ENCODE measurements around the gene RAB4B.
A peak's percentile ranks its signal among the peaks of the same experiment; 100 is the strongest.
"Not testable (repeated sequence)": the region's sequence is repeated elsewhere in the genome, so short reads cannot be mapped to it uniquely, and the experiment has no call there.

The RAB4B gene

DNA sequence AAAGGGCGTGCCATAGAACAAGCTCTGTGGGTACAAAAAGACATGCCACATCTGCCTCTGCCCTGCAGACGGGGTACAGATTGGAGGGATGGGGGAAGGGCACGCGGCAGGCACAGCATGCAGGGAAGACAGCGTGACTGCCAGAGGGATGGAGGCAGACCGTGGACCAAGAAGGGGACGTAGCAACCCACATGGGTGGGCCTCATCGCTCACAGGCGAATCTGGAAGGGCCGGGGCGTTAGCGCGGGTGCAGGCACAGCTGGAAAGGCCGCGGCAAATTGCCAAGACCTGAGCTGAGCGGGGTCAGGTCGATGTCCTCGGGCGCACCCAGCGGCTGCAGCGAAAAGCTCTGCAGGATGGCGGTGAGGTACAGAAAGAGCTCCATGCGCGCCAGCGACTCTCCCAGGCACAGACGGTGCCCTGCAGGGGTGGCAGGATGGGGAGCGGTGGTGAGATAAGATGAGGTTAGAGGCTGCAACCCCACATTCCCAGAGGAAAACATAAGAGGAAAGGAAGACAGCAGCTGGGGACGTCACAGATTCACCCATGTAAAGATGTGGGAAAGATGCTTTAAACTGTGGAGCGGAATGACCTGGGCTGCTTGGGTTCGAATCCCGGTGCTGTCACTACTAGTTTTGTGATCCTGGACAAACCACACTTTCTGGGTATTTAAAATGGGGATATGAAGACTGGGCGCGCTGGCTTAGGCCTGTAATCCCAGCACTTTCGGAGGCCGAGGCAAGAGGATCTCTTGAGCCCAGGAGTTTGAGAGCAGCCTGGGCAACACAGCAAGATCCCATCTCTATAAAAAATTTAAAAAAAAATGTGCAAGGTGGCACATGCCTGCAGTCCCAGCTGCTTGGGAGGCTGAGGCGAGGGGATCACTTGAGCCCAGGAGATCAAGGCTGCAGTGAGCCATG lies 40.7 kb downstream of the RAB4B start:
- not testable (repeated sequence) for H3K27ac ChIP-seq (ENCODE audit: extremely low read depth, low read depth, low read length); H3K9me3 ChIP-seq (ENCODE audit: control insufficient read depth, insufficient read depth, low read depth, low read length); H3K36me3 ChIP-seq (ENCODE audit: control insufficient read depth in 2 of 2, insufficient read depth in 1 of 2, low read length in 2 of 2); H3K4me3 ChIP-seq (ENCODE audit: low read depth, low read length)
- POLR2A ChIA-PET, result interaction anchor here (0.6 to 1.7 kb wide), 4 partner anchors 40 to 156 kb away, joined by 3 to 5 read pairs (median 4); partner anchors contain the start of gene RAB4B
- CTCF ChIA-PET, result interaction anchor here (0.7 to 7.8 kb wide), 32 partner anchors 7 to 379 kb away, joined by 3 to 77 read pairs (median 4); partner anchors contain the start of genes MIA and RAB4B
- TF ChIP-seq EGR2 (tag by site-specific recombination; IDR thresholded peaks at IDR 0.05; ENCODE audit: low read depth), result peak; percentile 35; the same call in 1 of the 2 replicates
- TF ChIP-seq GLIS2 (tag by site-specific recombination; IDR thresholded peaks at IDR 0.05), result peak; percentile 29; the same call in 1 of the 2 replicates
- TF ChIP-seq GFI1B (tag by site-specific recombination; IDR thresholded peaks at IDR 0.05), result peak; percentile 26; the same call in 1 of the 2 replicates
- 0 out of 2 replicates have a peak, but pooled peaks have one; percentile 37 for TF ChIP-seq ZBTB8A (tag by site-specific recombination; IDR thresholded peaks at IDR 0.05)
- TF ChIP-seq ZFP37 (tag by site-specific recombination; IDR thresholded peaks at IDR 0.05), result peak; percentile 28; the same call in 1 of the 2 replicates
- peak; percentile 42; the same call in 1 of the 2 replicates for TF ChIP-seq ZFHX2 (tag by site-specific recombination; conservative IDR thresholded peaks at IDR 0.05)
- peak; percentile 50; the same call in 1 of the 2 replicates for TF ChIP-seq YY2 (tag by site-specific recombination; IDR thresholded peaks at IDR 0.05)
- peak; percentile 73 for TF ChIP-seq ZIC2 (tag by site-specific recombination; IDR thresholded peaks at IDR 0.05)
- TF ChIP-seq ZNF335 (tag by site-specific recombination; conservative IDR thresholded peaks at IDR 0.05), result 0 out of 2 replicates have a peak, but pooled peaks have one; percentile 19
- peak; percentile 51 for TF ChIP-seq KLF1 (tag by site-specific recombination; IDR thresholded peaks at IDR 0.05)
- TF ChIP-seq ZNF223 (tag by site-specific recombination; IDR thresholded peaks at IDR 0.05), result peak; percentile 91
- peak; percentile 52; the same call in 1 of the 2 replicates for TF ChIP-seq ZNF341 (tag by site-specific recombination; IDR thresholded peaks at IDR 0.05; ENCODE audit: low read depth)
- peak; percentile 77; the same call in 1 of the 2 replicates for TF ChIP-seq ZNF501 (tag by site-specific recombination; IDR thresholded peaks at IDR 0.05)
- peak; percentile 93 for TF ChIP-seq ZNF121 (tag by site-specific recombination; IDR thresholded peaks at IDR 0.05)
- TF ChIP-seq, protein P1, sequence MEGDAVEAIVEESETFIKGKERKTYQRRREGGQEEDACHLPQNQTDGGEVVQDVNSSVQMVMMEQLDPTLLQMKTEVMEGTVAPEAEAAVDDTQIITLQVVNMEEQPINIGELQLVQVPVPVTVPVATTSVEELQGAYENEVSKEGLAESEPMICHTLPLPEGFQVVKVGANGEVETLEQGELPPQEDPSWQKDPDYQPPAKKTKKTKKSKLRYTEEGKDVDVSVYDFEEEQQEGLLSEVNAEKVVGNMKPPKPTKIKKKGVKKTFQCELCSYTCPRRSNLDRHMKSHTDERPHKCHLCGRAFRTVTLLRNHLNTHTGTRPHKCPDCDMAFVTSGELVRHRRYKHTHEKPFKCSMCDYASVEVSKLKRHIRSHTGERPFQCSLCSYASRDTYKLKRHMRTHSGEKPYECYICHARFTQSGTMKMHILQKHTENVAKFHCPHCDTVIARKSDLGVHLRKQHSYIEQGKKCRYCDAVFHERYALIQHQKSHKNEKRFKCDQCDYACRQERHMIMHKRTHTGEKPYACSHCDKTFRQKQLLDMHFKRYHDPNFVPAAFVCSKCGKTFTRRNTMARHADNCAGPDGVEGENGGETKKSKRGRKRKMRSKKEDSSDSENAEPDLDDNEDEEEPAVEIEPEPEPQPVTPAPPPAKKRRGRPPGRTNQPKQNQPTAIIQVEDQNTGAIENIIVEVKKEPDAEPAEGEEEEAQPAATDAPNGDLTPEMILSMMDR (tag by site-specific recombination; IDR thresholded peaks at IDR 0.05), result peak; percentile 73
- peak; percentile 73 for TF ChIP-seq HIC1 (tag by site-specific recombination; IDR thresholded peaks at IDR 0.05)
- TF ChIP-seq GLIS1 (tag by site-specific recombination; IDR thresholded peaks at IDR 0.05), result 0 out of 2 replicates have a peak, but pooled peaks have one; percentile 11
- H3K4me1 ChIP-seq (ENCODE audit: control insufficient read depth, insufficient read depth, low read length), result peaks cover 20% of the 10 kb centered on the region

DNA sequence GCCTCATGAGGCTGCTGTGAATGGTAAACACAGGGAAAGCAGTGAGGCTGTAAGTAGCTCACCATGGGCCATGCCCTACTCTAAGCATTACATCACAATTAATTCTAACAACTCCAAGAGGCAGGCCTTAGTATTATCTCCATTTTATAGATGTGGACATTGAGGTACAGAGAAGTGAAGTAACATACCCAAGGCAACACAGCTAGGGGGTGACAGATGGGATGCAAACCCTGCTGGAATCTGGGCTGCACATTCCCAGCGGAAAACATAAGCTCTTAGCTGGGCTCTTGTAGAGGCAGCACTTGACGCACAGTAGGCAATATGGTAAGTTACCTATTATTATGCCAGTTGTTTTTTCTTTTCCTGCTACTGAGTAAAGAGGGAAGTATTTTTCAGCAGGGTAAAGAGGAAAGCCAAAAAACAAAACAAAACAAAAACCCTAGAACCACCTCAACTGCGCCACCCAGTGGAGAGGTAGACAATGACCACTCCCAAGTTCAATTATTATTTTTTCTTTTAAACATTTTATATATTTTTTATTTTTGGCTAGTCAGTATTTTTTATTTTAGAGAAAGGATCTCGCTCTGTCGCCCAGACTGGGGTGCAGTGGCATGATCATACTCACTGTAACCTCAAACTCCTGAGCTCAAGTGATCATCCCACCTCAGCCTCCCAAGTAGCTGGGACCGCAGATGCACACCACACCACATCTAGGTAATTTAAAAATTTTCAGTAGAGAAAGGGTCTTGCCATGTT lies 41.6 kb downstream of the RAB4B start:
- ChIA-PET POLR2A (interaction anchor here (0.5 to 1.7 kb wide), 6 partner anchors 41 to 157 kb away, joined by 3 to 6 read pairs (median 4); partner anchors contain the start of genes ACTMAP and RAB4B), CTCF (interaction anchor here (0.6 to 7.8 kb wide), 46 partner anchors 8 to 380 kb away, joined by 3 to 77 read pairs (median 4); partner anchors contain the start of genes EGLN2, MIA and RAB4B)
- H3K27ac ChIP-seq (ENCODE audit: extremely low read depth, low read depth, low read length); H3K36me3 ChIP-seq (ENCODE audit: control insufficient read depth in 2 of 2, insufficient read depth in 1 of 2, low read length in 2 of 2); H3K4me3 ChIP-seq (ENCODE audit: low read depth, low read length); H3K9me3 ChIP-seq (ENCODE audit: control insufficient read depth, insufficient read depth, low read depth, low read length): not testable (repeated sequence)
- H3K4me1 ChIP-seq (ENCODE audit: control insufficient read depth, insufficient read depth, low read length), result peaks cover 20% of the 10 kb centered on the region
- TF ChIP-seq OSR2 (tag by site-specific recombination; IDR thresholded peaks at IDR 0.05), result 0 out of 2 replicates have a peak, but pooled peaks have one; percentile 5
- peak; percentile 80; the same call in 1 of the 2 replicates for TF ChIP-seq ZNF768 (tag by site-specific recombination; IDR thresholded peaks at IDR 0.05)
- TF ChIP-seq ZNF24 (tag by site-specific recombination; IDR thresholded peaks at IDR 0.05), result peak; percentile 15; the same call in 1 of the 2 replicates
- peak; percentile 16; the same call in 1 of the 2 replicates for TF ChIP-seq REST (tag by site-specific recombination; IDR thresholded peaks at IDR 0.05)
- TF ChIP-seq KLF8 (tag by site-specific recombination; IDR thresholded peaks at IDR 0.05), result peak; percentile 0; the same call in 1 of the 2 replicates
- TF ChIP-seq, protein P2, sequence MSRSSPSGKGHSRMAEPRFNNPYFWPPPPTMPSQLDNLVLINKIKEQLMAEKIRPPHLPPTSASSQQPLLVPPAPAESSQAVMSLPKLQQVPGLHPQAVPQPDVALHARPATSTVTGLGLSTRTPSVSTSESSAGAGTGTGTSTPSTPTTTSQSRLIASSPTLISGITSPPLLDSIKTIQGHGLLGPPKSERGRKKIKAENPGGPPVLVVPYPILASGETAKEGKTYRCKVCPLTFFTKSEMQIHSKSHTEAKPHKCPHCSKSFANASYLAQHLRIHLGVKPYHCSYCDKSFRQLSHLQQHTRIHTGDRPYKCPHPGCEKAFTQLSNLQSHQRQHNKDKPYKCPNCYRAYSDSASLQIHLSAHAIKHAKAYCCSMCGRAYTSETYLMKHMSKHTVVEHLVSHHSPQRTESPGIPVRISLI (tag by site-specific recombination; IDR thresholded peaks at IDR 0.05), result peak; percentile 16; the same call in 1 of the 2 replicates
